Ovary (tissue), 9 donors: Measurements from ENCODE around the gene WDR18. TPM values are rescaled to one million over a fixed set of nuclear protein-coding genes. Genes with fewer than 3 reads are reported as not detected.

ENCODE experiments used
- DNase-seq, 5 donors: peaks; one replicate each; pipeline ENCODE4 v3.0.0-alpha.2; 2019 to 2020
- H3K27ac ChIP-seq, 2 donors: fragments of 200-600 bp; one replicate each; pipeline versions ENCODE4 v1.5.1 to v1.8.0; 2019 to 2022
- H3K27me3 ChIP-seq: fragments of 200-600 bp; one replicate; pipeline ENCODE4 v1.8.0; 2022
- H3K36me3 ChIP-seq: fragments of 200-600 bp; sonication (generic); one replicate; pipeline ENCODE4 v1.5.1; 2019
- H3K4me1 ChIP-seq: one replicate; pipeline ENCODE4 v1.8.1; 2013; ENCODE audit warnings: mild to moderate bottlenecking, moderate library complexity; ENCODE audit not compliant: insufficient read depth
- H3K4me3 ChIP-seq: fragments of 200-600 bp; sonication (generic); one replicate; pipeline ENCODE4 v1.5.1; 2017
- H3K9me3 ChIP-seq, 2 donors: fragments of 200-600 bp in 1 of 2; sonication (generic) in 1 of 2; one replicate each; pipeline versions ENCODE4 v1.5.1 to v1.8.1; 2013 to 2019; ENCODE audit warnings: mild to moderate bottlenecking in 1 of 2, moderate library complexity in 1 of 2
- EP300 ChIP-seq: sonication (generic); formaldehyde crosslinking; IDR thresholded peaks from one replicate; pipeline ENCODE4 v1.6.1; 2017; ENCODE audit warnings: antibody characterized with exemption
- POLR2A ChIP-seq: fragments of 450-650 bp; IDR thresholded peaks from one replicate; pipeline ENCODE4 v1.6.1; 2017; ENCODE audit warnings: antibody characterized with exemption, mild to moderate bottlenecking, moderate library complexity
- WGBS, 3 donors: extraction: QIAGEN DNeasy Blood & Tissue Kit in 1 of 3; methylation state at CpG; one replicate each; pipeline versions ENCODE4 v1.1.5 to v1.1.7; 2013 to 2017; 5-methylcytosine and 5-hydroxymethylcytosine counted together
- intact Hi-C, 4 donors: fragments of 100-400 bp; cut with DNase I; formaldehyde crosslinking; loops; one replicate each; pipeline versions ENCODE4 v1.11.0 to v1.15.1; 2022 to 2023
- polyA plus RNA-seq, 2 donors: library from polyadenylated mRNA; stranded (reverse); fragments of 200-250 nt in 1 of 2; fragments of 350-450 nt in 1 of 2; fragmentation: Illumina TruSeq in 1 of 2; extraction: RNeasy Lipid Tissue Mini Kit (QIAGEN cat#74804) in 1 of 2; gene quantifications; one replicate each; pipeline ENCODE4 v1.2.3, GENCODE V29; 2013 to 2014
- total RNA-seq, 7 donors: library from RNA; depleted of rRNA in 2 of 7; stranded (reverse); fragments of >200 nt in 2 of 7; fragmentation: NEBNext Ultra II Directional in 3 of 7; extraction: Animal tissue kit (Norgen Biotek cat#: 25700) in 3 of 7; gene quantifications; one replicate each; pipeline versions ENCODE4 v1.1.0 to v1.2.4, GENCODE V29; 2016 to 2023
- TF ChIP-seq, protein P1 (sequence below), 3 donors: fragments of 450-650 bp in 2 of 3; fragments of 200-600 bp in 1 of 3; IDR thresholded peaks; one replicate each; pipeline versions ENCODE4 v1.5.1 to v1.8.0; 2016 to 2022; ENCODE audit warnings: antibody characterized with exemption in 3 of 3, mild to moderate bottlenecking in 1 of 3
- donor health status: DM: no; HTN: no; CAD: no; lungs with moderate emphysema.
- donor health status: DM: no; HTN: no; CAD: no.
- donor health status: Bipolar disorder and iron deficiency.
- donor health status: DM: yes; HTN: yes; CAD: no.
- donor health status: DM: no; HTN: no; CAD: no.
- donor health status: DM: yes; HTN: yes; CAD: no.

WDR18 gene
- total and polyA plus RNA-seq, 9 donors, result 3.5 to 45.6 (median 24.5) TPM

DNA sequence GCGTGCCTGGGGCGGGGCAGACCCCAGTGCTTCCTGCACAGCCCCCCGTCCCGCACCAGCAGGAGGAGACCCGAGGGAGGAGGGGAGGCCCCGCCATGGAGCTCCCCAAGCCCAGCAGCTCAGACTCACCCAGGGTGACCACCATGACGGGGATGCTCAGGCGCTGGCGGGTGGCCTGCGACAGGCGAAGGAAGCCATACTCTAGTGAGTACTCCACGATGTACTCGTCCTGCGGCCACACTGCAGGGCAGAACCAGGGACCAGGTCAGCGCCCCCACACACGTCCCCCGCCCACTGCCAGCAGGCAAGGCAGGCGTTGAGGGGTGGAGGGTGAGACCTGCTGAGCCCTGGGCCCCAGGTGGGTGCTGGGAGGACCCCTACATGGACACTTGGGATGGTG is 28.2 kb downstream of the WDR18 start:
- TF ChIP-seq, protein P1, sequence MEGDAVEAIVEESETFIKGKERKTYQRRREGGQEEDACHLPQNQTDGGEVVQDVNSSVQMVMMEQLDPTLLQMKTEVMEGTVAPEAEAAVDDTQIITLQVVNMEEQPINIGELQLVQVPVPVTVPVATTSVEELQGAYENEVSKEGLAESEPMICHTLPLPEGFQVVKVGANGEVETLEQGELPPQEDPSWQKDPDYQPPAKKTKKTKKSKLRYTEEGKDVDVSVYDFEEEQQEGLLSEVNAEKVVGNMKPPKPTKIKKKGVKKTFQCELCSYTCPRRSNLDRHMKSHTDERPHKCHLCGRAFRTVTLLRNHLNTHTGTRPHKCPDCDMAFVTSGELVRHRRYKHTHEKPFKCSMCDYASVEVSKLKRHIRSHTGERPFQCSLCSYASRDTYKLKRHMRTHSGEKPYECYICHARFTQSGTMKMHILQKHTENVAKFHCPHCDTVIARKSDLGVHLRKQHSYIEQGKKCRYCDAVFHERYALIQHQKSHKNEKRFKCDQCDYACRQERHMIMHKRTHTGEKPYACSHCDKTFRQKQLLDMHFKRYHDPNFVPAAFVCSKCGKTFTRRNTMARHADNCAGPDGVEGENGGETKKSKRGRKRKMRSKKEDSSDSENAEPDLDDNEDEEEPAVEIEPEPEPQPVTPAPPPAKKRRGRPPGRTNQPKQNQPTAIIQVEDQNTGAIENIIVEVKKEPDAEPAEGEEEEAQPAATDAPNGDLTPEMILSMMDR (IDR thresholded peaks at IDR 0.05), result no peak
- TF ChIP-seq EP300 (no peak), POLR2A (no peak)
- Histone ChIP-seq H3K36me3 (no peaks in the 10 kb centered on the region), H3K9me3 (no peaks in the 10 kb centered on the region), H3K4me3 (no peak overlapping the region), H3K27ac (no peak overlapping the region), H3K4me1 (peaks cover 13% of the 10 kb centered on the region), H3K27me3 (no peaks in the 10 kb centered on the region)
- intact Hi-C loops, result loop anchor here in 2 of 4 donors (10.0 kb wide), 1 partner anchor 172 kb away; no protein-coding TSS in a partner anchor
- WGBS, 3 donors, result 90 to 95% (median 92%) methylated on average over 14 to 18 of the region's 18 CpGs
- DNase-seq, result no peak

DNA sequence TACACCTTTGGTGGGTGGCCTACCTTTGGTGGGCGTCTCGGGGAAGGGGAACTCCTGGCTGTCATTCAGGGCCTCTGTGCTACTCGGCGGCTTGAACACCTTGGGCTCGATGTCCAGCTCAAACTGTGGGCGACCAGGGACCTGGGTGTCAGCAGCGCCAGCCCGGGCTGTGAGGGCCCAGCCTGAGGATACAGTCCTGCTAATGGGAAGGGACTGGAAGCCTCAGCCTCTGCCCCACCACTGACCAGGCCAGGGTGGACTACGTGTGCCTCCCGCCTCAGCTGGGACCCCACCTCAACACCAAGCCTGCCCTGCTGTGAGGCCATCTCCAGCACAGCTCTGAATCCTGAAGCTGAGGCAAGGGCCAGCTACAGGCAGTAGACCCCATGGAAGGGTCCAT is 29.1 kb downstream of the WDR18 start:
- DNase-seq, result no peak
- Histone ChIP-seq H3K9me3 (no peaks in the 10 kb centered on the region), H3K4me1 (peaks cover 20% of the 10 kb centered on the region), H3K27ac (no peak overlapping the region), H3K4me3 (no peak overlapping the region), H3K36me3 (no peaks in the 10 kb centered on the region), H3K27me3 (no peaks in the 10 kb centered on the region)
- TF ChIP-seq EP300, result no peak
- WGBS, 3 donors, result 86 to 90% (median 89%) methylated on average over 5 to 10 of the region's 10 CpGs
- intact Hi-C loops, result loop anchor here in 2 of 4 donors (10.0 kb wide), 1 partner anchor 172 kb away; no protein-coding TSS in a partner anchor

DNA sequence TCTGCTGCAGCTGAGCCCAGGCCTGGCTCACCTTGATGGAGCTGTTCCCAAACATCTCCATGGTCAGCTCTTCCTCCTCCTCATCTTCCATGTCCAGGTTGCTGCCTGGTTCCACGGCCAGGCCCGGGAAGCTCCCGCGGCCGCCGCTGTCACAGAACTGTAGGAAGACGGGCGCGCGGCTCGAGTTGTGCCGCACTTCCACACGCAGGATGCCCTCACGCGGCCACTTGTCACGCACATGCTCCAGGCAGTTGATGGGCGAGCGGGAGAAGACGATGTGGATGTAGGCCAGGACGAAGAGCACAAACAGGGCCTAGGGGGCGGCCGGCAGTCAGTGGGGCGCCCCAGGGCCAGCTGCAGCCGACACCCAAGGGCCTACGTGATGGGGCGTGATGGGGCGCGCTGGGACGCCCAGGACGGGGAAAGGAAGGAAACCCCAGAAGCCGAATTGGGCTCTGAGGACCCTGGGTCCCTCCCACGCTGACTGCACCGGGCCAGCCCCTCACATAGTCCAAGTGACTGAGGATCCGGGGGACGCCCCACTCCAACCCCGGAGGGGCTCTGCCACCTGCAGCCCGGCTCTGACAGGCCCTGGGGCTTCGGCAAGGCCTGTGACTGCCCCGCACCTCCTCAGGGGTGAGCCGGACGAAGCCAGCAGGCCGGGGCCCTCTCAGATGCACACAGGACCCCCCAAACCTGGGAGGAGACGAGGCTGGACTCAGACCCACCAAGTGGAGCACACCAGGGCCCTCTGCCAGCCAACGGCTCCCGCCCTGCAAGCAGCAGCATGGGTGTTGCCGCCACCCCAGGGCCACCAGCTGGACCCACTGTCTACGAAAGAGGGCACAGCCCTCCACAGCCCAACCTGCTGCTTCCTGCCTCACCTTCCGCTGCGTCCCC is 30.3 kb downstream of the WDR18 start:
- intact Hi-C loops, result loop anchor here in 2 of 4 donors (5.0 to 10.0 kb wide), 2 partner anchors 83 to 170 kb away; partner anchors contain the start of gene POLR2E (in 1 of the 2)
- Histone ChIP-seq H3K27ac (no peak overlapping the region), H3K4me1 (peaks cover 28% of the 10 kb centered on the region), H3K4me3 (no peak overlapping the region), H3K9me3 (no peaks in the 10 kb centered on the region), H3K27me3 (no peaks in the 10 kb centered on the region), H3K36me3 (no peaks in the 10 kb centered on the region)
- TF ChIP-seq EP300, result no peak
- no peak for TF ChIP-seq POLR2A
- TF ChIP-seq, protein P1 (IDR thresholded peaks at IDR 0.05), result no peak
- WGBS, 3 donors, result 92 to 93% (median 93%) methylated on average over 43 to 49 of the region's 49 CpGs
- DNase-seq, result no peak

DNA sequence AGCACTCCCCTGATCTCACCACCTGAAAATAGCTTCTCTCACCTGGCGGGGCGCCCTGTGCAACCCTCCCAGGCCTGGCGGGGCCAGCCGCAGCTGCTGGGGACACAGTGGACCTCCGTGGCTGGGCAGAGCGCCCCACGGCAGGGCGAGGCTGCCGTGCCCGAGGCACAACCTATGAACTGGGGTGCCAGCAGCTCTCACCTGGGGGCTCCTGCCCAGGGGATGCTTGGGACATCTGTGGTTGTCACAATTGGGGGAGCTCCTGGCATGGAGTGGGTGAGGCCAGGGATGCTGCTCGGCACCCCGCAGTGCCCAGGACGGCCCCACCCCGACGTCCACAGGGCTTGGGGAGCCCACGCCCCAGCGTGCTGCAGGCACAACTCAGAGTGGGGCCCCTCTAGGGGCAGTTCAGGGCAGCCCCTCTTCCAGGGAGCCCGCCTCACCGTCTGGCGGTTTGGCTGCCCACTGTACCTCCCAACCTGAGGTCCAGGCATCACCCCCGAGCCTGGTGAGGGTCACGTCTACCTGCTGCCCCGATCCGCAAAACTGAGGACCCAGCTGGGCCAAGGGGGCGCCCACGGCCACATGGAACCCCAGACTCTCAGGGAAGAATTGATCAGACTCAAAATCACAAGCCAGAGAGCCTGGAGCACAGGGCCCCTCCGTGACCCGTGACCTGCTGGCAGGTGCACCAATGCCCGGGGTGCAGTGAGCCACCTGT is 31.1 kb downstream of the WDR18 start:
- H3K4me1 ChIP-seq, result peaks cover 31% of the 10 kb centered on the region
- 79 to 84% (median 83%) methylated on average over 15 to 29 of the region's 29 CpGs for WGBS, 3 donors
- H3K4me3 ChIP-seq, result no peak overlapping the region
- no peaks in the 10 kb centered on the region for H3K36me3 ChIP-seq
- no peak for DNase-seq
- TF ChIP-seq, protein P1 (IDR thresholded peaks at IDR 0.05), result no peak
- TF ChIP-seq EP300 (no peak), POLR2A (no peak)
- H3K9me3 ChIP-seq, result no peaks in the 10 kb centered on the region
- no peaks in the 10 kb centered on the region for H3K27me3 ChIP-seq
- intact Hi-C loops, result loop anchor here in 2 of 4 donors (5.0 to 10.0 kb wide), 2 partner anchors 82 to 170 kb away; partner anchors contain the start of gene POLR2E (in 1 of the 2)
- H3K27ac ChIP-seq, result no peak overlapping the region
